HepG2 (cell line): Measurements from ENCODE around the gene GDAP1L1. TPM values are rescaled to one million over a fixed set of nuclear protein-coding genes. Genes with fewer than 3 reads are reported as not detected.

Experiments used
- ATF1 ChIP-seq: IDR thresholded peaks from 2 replicates; pipeline ENCODE4 v1.6.1; 2016; ENCODE audit warnings: mild to moderate bottlenecking, control low read depth
- FOXO4 ChIP-seq: sonication (generic); formaldehyde crosslinking; conservative IDR thresholded peaks from 2 replicates; pipeline ENCODE4 v1.8.1; 2023; ENCODE audit warnings: missing genetic modification reagents
- HMGXB3 ChIP-seq: sonication (generic); formaldehyde crosslinking; IDR thresholded peaks from 2 replicates; pipeline ENCODE4 v1.4.0; 2020; ENCODE audit warnings: missing genetic modification reagents, borderline replicate concordance
- KLF6 ChIP-seq: IDR thresholded peaks from 2 replicates; pipeline ENCODE4 v1.8.0; 2016; ENCODE audit warnings: missing biosample characterization, missing genetic modification reagents
- NCOA5 ChIP-seq: sonication (generic); formaldehyde crosslinking; IDR thresholded peaks from 2 replicates; pipeline ENCODE4 v1.4.0; 2020; ENCODE audit warnings: missing genetic modification reagents
- NFE2L2 ChIP-seq: fragments of 150-350 bp; IDR thresholded peaks from 2 replicates; pipeline ENCODE4 v1.6.1; 2014; ENCODE audit warnings: low read length
- NR2C2 ChIP-seq: sonication (generic); formaldehyde crosslinking; IDR thresholded peaks from 2 replicates; pipeline ENCODE4 v1.4.0; 2020; ENCODE audit warnings: missing genetic modification reagents, mild to moderate bottlenecking, moderate library complexity, borderline replicate concordance
- PHF5A ChIP-seq: IDR thresholded peaks from one replicate; pipeline ENCODE4 v1.6.1; 2018; ENCODE audit warnings: low read depth, missing genetic modification reagents; ENCODE audit not compliant: unreplicated experiment
- PRDM4 ChIP-seq: sonication (generic); formaldehyde crosslinking; IDR thresholded peaks from 2 replicates; pipeline ENCODE4 v1.9.0; 2021; ENCODE audit warnings: missing genetic modification reagents, borderline replicate concordance
- SMAD1 ChIP-seq: sonication (generic); formaldehyde crosslinking; IDR thresholded peaks from 2 replicates; pipeline ENCODE4 v1.4.0; 2020; ENCODE audit warnings: missing genetic modification reagents, low read depth, mild to moderate bottlenecking, borderline replicate concordance
- TBP ChIP-seq: sonication (generic); formaldehyde crosslinking; IDR thresholded peaks from 2 replicates; pipeline ENCODE4 v1.5.0; 2020; ENCODE audit warnings: missing genetic modification reagents
- USF2 ChIP-seq, 2 experiments: sonication (generic) in 1 of 2; formaldehyde crosslinking in 1 of 2; IDR thresholded peaks; 2 replicates each; pipeline versions ENCODE4 v1.5.1 to v1.6.1; 2011 to 2020; ENCODE audit warnings: borderline replicate concordance in 1 of 2, low read depth in 1 of 2, low read length in 1 of 2, mild to moderate bottlenecking in 1 of 2, missing genetic modification reagents in 1 of 2, moderate library complexity in 1 of 2
- ZNF180 ChIP-seq: sonication (generic); formaldehyde crosslinking; IDR thresholded peaks from 2 replicates; pipeline ENCODE4 v1.4.0; 2020; ENCODE audit warnings: low read depth, missing genetic modification reagents, borderline replicate concordance
- ZNF224 ChIP-seq: sonication (generic); formaldehyde crosslinking; IDR thresholded peaks from 2 replicates; pipeline ENCODE4 v1.5.0; 2020; ENCODE audit warnings: mild to moderate bottlenecking, missing genetic modification reagents
- ZNF263 ChIP-seq: sonication (generic); formaldehyde crosslinking; IDR thresholded peaks from 2 replicates; pipeline ENCODE4 v1.4.0; 2020; ENCODE audit warnings: missing genetic modification reagents
- ZNF678 ChIP-seq: sonication (generic); formaldehyde crosslinking; IDR thresholded peaks from 2 replicates; pipeline ENCODE4 v1.4.0; 2020; ENCODE audit warnings: mild to moderate bottlenecking, missing genetic modification reagents
- ZNF781 ChIP-seq: sonication (generic); formaldehyde crosslinking; IDR thresholded peaks from 2 replicates; pipeline ENCODE4 v1.5.1; 2020; ENCODE audit warnings: borderline replicate concordance, mild to moderate bottlenecking, missing genetic modification reagents; ENCODE audit errors: not compliant biosample characterization
- ZSCAN20 ChIP-seq: sonication (generic); formaldehyde crosslinking; IDR thresholded peaks from 2 replicates; pipeline ENCODE4 v1.4.0; 2020; ENCODE audit warnings: missing genetic modification reagents, mild to moderate bottlenecking, borderline replicate concordance
- polyA plus RNA-seq, 8 experiments: library from polyadenylated mRNA; depleted of rRNA in 3 of 8; stranded (reverse) in 7 of 8; unstranded in 1 of 8; fragments of >200 nt; fragmentation: Illumina TruSeq in 4 of 8; extraction: Trizol in 4 of 8; gene quantifications; 2 replicates each; pipeline versions ENCODE4 v1.2.1 to v1.2.3, GENCODE V29; 2011 to 2016; ENCODE audit warnings: low read depth in 4 of 8, missing spikeins in 1 of 8, mixed read lengths in 1 of 8; ENCODE audit not compliant: insufficient read depth in 1 of 8
- total RNA-seq, 5 experiments: library from RNA; depleted of rRNA; stranded (reverse); fragments of >200 nt; fragmentation: Illumina TruSeq; extraction: Trizol; gene quantifications; 2 replicates each; pipeline ENCODE4 v1.2.3, GENCODE V29; 2016; ENCODE audit warnings: low read depth in 1 of 5

GDAP1L1 gene
- total and polyA plus RNA-seq, 2 of the 13 experiments (the other 11 are each of a cell fraction or from before 2014, with no cell fraction given): 0.04 TPM; not detected in 1

GRCh38 chr20:44287272-44288097, 40.4 kb downstream of the GDAP1L1 start (continued):
- TF ChIP-seq PRDM4 (CRISPR knock-in tag): no peak
- TF ChIP-seq SMAD1 (CRISPR knock-in tag): no peak
- TF ChIP-seq TBP (CRISPR knock-in tag): no peak
- TF ChIP-seq PHF5A (CRISPR knock-in tag): peak; percentile 56
- TF ChIP-seq ZNF678 (CRISPR knock-in tag): no peak
- TF ChIP-seq FOXO4 (CRISPR knock-in tag): no peak
- no peak for TF ChIP-seq ZNF180 (CRISPR knock-in tag)
- no peak for TF ChIP-seq HMGXB3 (CRISPR knock-in tag)
- TF ChIP-seq NFE2L2: no peak
- no peak for TF ChIP-seq NR2C2 (CRISPR knock-in tag)
- TF ChIP-seq ATF1 (CRISPR knock-in tag): no peak
- no peak for TF ChIP-seq USF2 (IDR thresholded peaks at IDR 0.05; ENCODE audit: low read depth, low read length)
- TF ChIP-seq USF2 (CRISPR knock-in tag; IDR thresholded peaks at IDR 0.05; ENCODE audit: borderline replicate concordance): no peak
- no peak for TF ChIP-seq ZNF781
- no peak for TF ChIP-seq NCOA5 (CRISPR knock-in tag)
- TF ChIP-seq KLF6 (CRISPR knock-in tag): no peak
- TF ChIP-seq ZSCAN20 (CRISPR knock-in tag): no peak
- TF ChIP-seq ZNF263 (CRISPR knock-in tag): no peak
- TF ChIP-seq ZNF224: peak; percentile 95; the same call in 1 of the 2 replicates
